ENCODE data around the gene GLUD1. TPM values are rescaled to one million over a fixed set of nuclear protein-coding genes. Genes with fewer than 3 reads are reported as not detected.
A peak's percentile ranks its signal among the peaks of the same experiment; 100 is the strongest.
"Not testable (repeated sequence)": the region's sequence is repeated elsewhere in the genome, so short reads cannot be mapped to it uniquely, and the experiment has no call there.

Gene GLUD1
- total RNA-seq, 1 experiment from 2014 or later = 275 TPM

DNA sequence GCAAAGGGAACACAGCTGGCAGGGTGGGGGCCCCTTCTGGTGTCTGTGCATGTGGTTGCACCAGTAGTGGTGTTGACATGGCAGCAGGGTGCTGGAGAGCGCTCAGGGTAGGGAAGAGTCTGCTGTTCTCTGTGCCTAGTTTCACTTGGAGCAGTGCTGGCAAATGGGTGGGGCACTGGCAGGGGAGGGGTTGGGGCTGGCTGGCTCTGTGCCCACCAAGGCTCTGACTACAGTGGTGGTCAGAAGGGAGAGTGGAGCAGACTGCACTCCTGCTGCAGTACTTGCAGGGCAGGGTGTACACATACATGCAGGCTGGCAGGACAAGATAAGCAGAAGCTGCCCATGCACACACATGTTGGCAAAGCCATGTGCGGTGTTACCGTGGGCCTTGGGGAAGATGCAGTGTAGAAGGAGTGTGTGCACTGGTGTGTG is 56.3 kb downstream of the GLUD1 start:
- no peaks in the 10 kb centered on the region for H3K27me3 Mint-ChIP-seq (ENCODE audit: insufficient read depth, unreplicated experiment)
- peaks cover 31% of the 10 kb centered on the region for H3K36me3 Mint-ChIP-seq (ENCODE audit: insufficient read depth, unreplicated experiment)
- H3K4me3 Mint-ChIP-seq (ENCODE audit: unreplicated experiment) = no peak overlapping the region
- no peak overlapping the region for H3K27ac Mint-ChIP-seq (ENCODE audit: low read depth, unreplicated experiment)
- TF ChIP-seq, protein P1, sequence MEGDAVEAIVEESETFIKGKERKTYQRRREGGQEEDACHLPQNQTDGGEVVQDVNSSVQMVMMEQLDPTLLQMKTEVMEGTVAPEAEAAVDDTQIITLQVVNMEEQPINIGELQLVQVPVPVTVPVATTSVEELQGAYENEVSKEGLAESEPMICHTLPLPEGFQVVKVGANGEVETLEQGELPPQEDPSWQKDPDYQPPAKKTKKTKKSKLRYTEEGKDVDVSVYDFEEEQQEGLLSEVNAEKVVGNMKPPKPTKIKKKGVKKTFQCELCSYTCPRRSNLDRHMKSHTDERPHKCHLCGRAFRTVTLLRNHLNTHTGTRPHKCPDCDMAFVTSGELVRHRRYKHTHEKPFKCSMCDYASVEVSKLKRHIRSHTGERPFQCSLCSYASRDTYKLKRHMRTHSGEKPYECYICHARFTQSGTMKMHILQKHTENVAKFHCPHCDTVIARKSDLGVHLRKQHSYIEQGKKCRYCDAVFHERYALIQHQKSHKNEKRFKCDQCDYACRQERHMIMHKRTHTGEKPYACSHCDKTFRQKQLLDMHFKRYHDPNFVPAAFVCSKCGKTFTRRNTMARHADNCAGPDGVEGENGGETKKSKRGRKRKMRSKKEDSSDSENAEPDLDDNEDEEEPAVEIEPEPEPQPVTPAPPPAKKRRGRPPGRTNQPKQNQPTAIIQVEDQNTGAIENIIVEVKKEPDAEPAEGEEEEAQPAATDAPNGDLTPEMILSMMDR (IDR thresholded peaks at IDR 0.05; ENCODE audit: unreplicated experiment) = no peak
- no TSS peak for BruUV-seq (replicated peaks)
- peaks cover 22% of the 10 kb centered on the region for H3K4me1 Mint-ChIP-seq (ENCODE audit: insufficient read depth, unreplicated experiment)
- POLR2A ChIA-PET = interaction anchor here (0.5 to 5.8 kb wide), 7 partner anchors 13 to 198 kb away, joined by 3 to 52 read pairs (median 5); partner anchors contain the start of gene ADIRF
- DNase-seq (ENCODE audit: unreplicated experiment) = peak; percentile 50
- H3K9me3 Mint-ChIP-seq (ENCODE audit: unreplicated experiment) = no peaks in the 10 kb centered on the region
- CTCF ChIA-PET = interaction anchor here (0.6 to 2.6 kb wide), 5 partner anchors 10 to 100 kb away, joined by 3 to 19 read pairs (median 4); no protein-coding TSS in a partner anchor
- intact Hi-C loops (cut with micrococcal nuclease) = loop anchor here (5.0 kb wide), 1 partner anchor 71 kb away; the partner anchor contains the start of gene ADIRF

GRCh38 chr10:87036623-87037022 is 58.0 kb downstream of the GLUD1 start:
- no TSS peak for BruUV-seq (replicated peaks)
- TF ChIP-seq, protein P1 (IDR thresholded peaks at IDR 0.05; ENCODE audit: unreplicated experiment) = no peak
- DNase-seq (ENCODE audit: unreplicated experiment) = no peak
- no peaks in the 10 kb centered on the region for H3K27me3 Mint-ChIP-seq (ENCODE audit: insufficient read depth, unreplicated experiment)
- H3K9me3 Mint-ChIP-seq (ENCODE audit: unreplicated experiment) = no peaks in the 10 kb centered on the region
- peaks cover 22% of the 10 kb centered on the region for H3K4me1 Mint-ChIP-seq (ENCODE audit: insufficient read depth, unreplicated experiment)
- peaks cover 15% of the 10 kb centered on the region for H3K36me3 Mint-ChIP-seq (ENCODE audit: insufficient read depth, unreplicated experiment)
- CTCF ChIA-PET = interaction anchor here (1.7 kb wide), 1 partner anchor 98 kb away, joined by 7 read pairs; no protein-coding TSS in a partner anchor
- POLR2A ChIA-PET = interaction anchor here (0.6 to 5.8 kb wide), 2 partner anchors 68 to 1845 kb away, joined by 3 to 52 read pairs; partner anchors contain the start of gene ADIRF
- no peak overlapping the region for H3K4me3 Mint-ChIP-seq (ENCODE audit: unreplicated experiment)
- intact Hi-C loops (cut with micrococcal nuclease) = loop anchor here (5.0 kb wide), 1 partner anchor 69 kb away; the partner anchor contains the start of gene ADIRF
- no peak overlapping the region for H3K27ac Mint-ChIP-seq (ENCODE audit: low read depth, unreplicated experiment)

- intact Hi-C loops (cut with micrococcal nuclease) = no loop called here
- DNase-seq (ENCODE audit: unreplicated experiment) = no peak
- no peak overlapping the region for H3K27ac Mint-ChIP-seq (ENCODE audit: low read depth, unreplicated experiment)
- no peaks in the 10 kb centered on the region for H3K4me1 Mint-ChIP-seq (ENCODE audit: insufficient read depth, unreplicated experiment)
- TF ChIP-seq, protein P1 (IDR thresholded peaks at IDR 0.05; ENCODE audit: unreplicated experiment) = no peak
- no peaks in the 10 kb centered on the region for H3K27me3 Mint-ChIP-seq (ENCODE audit: insufficient read depth, unreplicated experiment)
- no peaks in the 10 kb centered on the region for H3K36me3 Mint-ChIP-seq (ENCODE audit: insufficient read depth, unreplicated experiment)
- no peaks in the 10 kb centered on the region for H3K9me3 Mint-ChIP-seq (ENCODE audit: unreplicated experiment)
- H3K4me3 Mint-ChIP-seq (ENCODE audit: unreplicated experiment) = no peak overlapping the region
- POLR2A ChIA-PET = interaction anchor here (0.6 kb wide), 1 partner anchor 230 kb away, joined by 3 read pairs; no protein-coding TSS in a partner anchor
- no TSS peak for BruUV-seq (replicated peaks)
- CTCF ChIA-PET = interaction anchor here (0.6 kb wide), 3 partner anchors 31 to 326 kb away, joined by 3 to 4 read pairs (median 3); no protein-coding TSS in a partner anchor
Observed at GRCh38 chr10:87030912-87031635, 63.6 kb downstream of the GLUD1 start.

- H3K4me1 Mint-ChIP-seq (ENCODE audit: insufficient read depth, unreplicated experiment); DNase-seq (ENCODE audit: unreplicated experiment); BruUV-seq (replicated peaks); H3K27me3 Mint-ChIP-seq (ENCODE audit: insufficient read depth, unreplicated experiment); H3K27ac Mint-ChIP-seq (ENCODE audit: low read depth, unreplicated experiment); H3K9me3 Mint-ChIP-seq (ENCODE audit: unreplicated experiment); H3K4me3 Mint-ChIP-seq (ENCODE audit: unreplicated experiment); POLR2A ChIA-PET; intact Hi-C loops (cut with micrococcal nuclease); H3K36me3 Mint-ChIP-seq (ENCODE audit: insufficient read depth, unreplicated experiment): not testable (repeated sequence)
- CTCF ChIA-PET = interaction anchor here (0.6 to 0.7 kb wide), 4 partner anchors 30 to 341 kb away, joined by 3 to 4 read pairs (median 3); no protein-coding TSS in a partner anchor
Observed at GRCh38 chr10:87030419-87030818, 64.2 kb downstream of the GLUD1 start.

GRCh38 chr10:87026747-87027508 is 67.7 kb downstream of the GLUD1 start:
- intact Hi-C loops (cut with micrococcal nuclease); H3K9me3 Mint-ChIP-seq (ENCODE audit: unreplicated experiment); H3K27ac Mint-ChIP-seq (ENCODE audit: low read depth, unreplicated experiment): not testable (repeated sequence)

DNA sequence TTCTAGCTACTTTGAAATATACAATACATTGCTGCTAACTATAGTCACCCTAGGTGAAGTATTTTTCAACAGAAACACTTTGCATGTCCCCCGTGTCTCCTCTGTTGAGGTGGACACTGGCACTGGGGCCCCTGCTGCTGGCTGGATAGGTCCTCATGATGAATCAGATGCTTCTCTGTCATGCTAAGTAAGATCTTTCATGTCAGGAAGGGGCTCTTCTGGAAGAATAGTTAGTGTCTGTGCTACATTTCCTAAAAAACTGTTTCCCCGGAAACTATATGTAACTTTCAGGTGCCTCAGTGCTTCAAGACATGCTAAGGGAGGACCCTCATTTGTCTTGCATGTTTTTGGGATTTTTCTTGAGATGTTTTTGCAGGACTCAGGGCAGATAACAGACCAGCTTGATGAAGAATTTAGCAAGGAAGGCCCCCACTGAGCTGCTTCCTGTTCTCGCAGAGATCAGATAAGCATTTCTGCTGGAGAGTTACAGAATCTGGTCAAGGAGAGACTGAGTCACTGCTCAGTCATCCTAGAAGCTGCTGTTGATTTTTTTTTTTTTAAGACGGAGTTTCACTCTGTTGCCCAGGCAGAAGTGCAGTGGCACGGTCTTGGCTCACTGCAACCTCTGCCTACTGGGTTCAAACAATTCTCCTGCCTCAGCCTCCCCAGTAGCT is 69.2 kb downstream of the GLUD1 start:
- POLR2A ChIA-PET; BruUV-seq (replicated peaks); H3K9me3 Mint-ChIP-seq (ENCODE audit: unreplicated experiment); intact Hi-C loops (cut with micrococcal nuclease); H3K4me3 Mint-ChIP-seq (ENCODE audit: unreplicated experiment); H3K4me1 Mint-ChIP-seq (ENCODE audit: insufficient read depth, unreplicated experiment); H3K27me3 Mint-ChIP-seq (ENCODE audit: insufficient read depth, unreplicated experiment); H3K36me3 Mint-ChIP-seq (ENCODE audit: insufficient read depth, unreplicated experiment): not testable (repeated sequence)
- H3K27ac Mint-ChIP-seq (ENCODE audit: low read depth, unreplicated experiment) = peak overlapping the region; percentile 16
- peak; percentile 62 for DNase-seq (ENCODE audit: unreplicated experiment)
- CTCF ChIA-PET = interaction anchor here (0.6 kb wide), 1 partner anchor 8 kb away, joined by 3 read pairs; no protein-coding TSS in a partner anchor

More at GRCh38 chr10:87026747-87027508, 67.7 kb downstream of the GLUD1 start:
- ChIA-PET CTCF (interaction anchor here (0.8 kb wide), 1 partner anchor 506 kb away, joined by 3 read pairs; no protein-coding TSS in a partner anchor), POLR2A (interaction anchor here (0.9 kb wide), 1 partner anchor 8 kb away, joined by 3 read pairs; no protein-coding TSS in a partner anchor)
- not testable (repeated sequence) for BruUV-seq (replicated peaks); H3K36me3 Mint-ChIP-seq (ENCODE audit: insufficient read depth, unreplicated experiment); H3K27me3 Mint-ChIP-seq (ENCODE audit: insufficient read depth, unreplicated experiment); H3K4me1 Mint-ChIP-seq (ENCODE audit: insufficient read depth, unreplicated experiment); H3K4me3 Mint-ChIP-seq (ENCODE audit: unreplicated experiment); DNase-seq (ENCODE audit: unreplicated experiment)
